Liver (tissue), 9 donors: Measurements from ENCODE around the gene TNS2. TPM values are rescaled to one million over a fixed set of nuclear protein-coding genes. Genes with fewer than 3 reads are reported as not detected.

Experiments
- DNase-seq: peaks from one replicate; pipeline ENCODE4 v3.0.0-alpha.2; 2017; ENCODE audit warnings: low spot score
- H3K27ac ChIP-seq, 2 donors: one replicate each; pipeline ENCODE4 v1.7.0; 2013; ENCODE audit warnings: inconsistent platforms in 2 of 2, low read length in 2 of 2, control low read depth in 1 of 2, low read depth in 1 of 2, mild to moderate bottlenecking in 1 of 2
- H3K27me3 ChIP-seq, 4 donors: one replicate each; pipeline versions ENCODE4 v1.6.1 to v1.7.0; 2013; ENCODE audit warnings: low read length in 3 of 4, inconsistent platforms in 1 of 4, mild to moderate bottlenecking in 1 of 4, moderate library complexity in 1 of 4; ENCODE audit not compliant: control insufficient read depth in 4 of 4, insufficient read depth in 4 of 4
- H3K36me3 ChIP-seq, 4 donors: one replicate each; pipeline versions ENCODE4 v1.6.1 to v1.7.0; 2013; ENCODE audit warnings: low read length in 3 of 4, mild to moderate bottlenecking in 3 of 4, low read depth in 1 of 4, moderate library complexity in 1 of 4; ENCODE audit not compliant: control insufficient read depth in 4 of 4, insufficient read depth in 3 of 4
- H3K4me1 ChIP-seq, 4 donors: one replicate each; pipeline versions ENCODE4 v1.6.1 to v1.7.0; 2013; ENCODE audit warnings: low read length in 3 of 4, mild to moderate bottlenecking in 3 of 4, moderate library complexity in 1 of 4; ENCODE audit not compliant: control insufficient read depth in 4 of 4, insufficient read depth in 4 of 4
- H3K4me3 ChIP-seq, 3 donors: one replicate each; pipeline versions ENCODE4 v1.6.1 to v1.7.0; 2013; ENCODE audit warnings: low read length in 3 of 3, control low read depth in 1 of 3, low read depth in 1 of 3, mild to moderate bottlenecking in 1 of 3
- H3K9ac ChIP-seq, 2 donors: one replicate each; pipeline ENCODE4 v1.7.0; 2013; ENCODE audit warnings: low read length in 2 of 2, mild to moderate bottlenecking in 2 of 2, moderate library complexity in 2 of 2, control low read depth in 1 of 2, low read depth in 1 of 2
- H3K9me3 ChIP-seq, 4 donors: one replicate each; pipeline versions ENCODE4 v1.6.1 to v1.7.0; 2013; ENCODE audit warnings: low read length in 3 of 4; ENCODE audit not compliant: control insufficient read depth in 4 of 4
- ATF3 ChIP-seq: IDR thresholded peaks from 2 replicates; pipeline ENCODE4 v1.6.1; 2016; ENCODE audit warnings: antibody characterized with exemption
- EGR1 ChIP-seq, 2 donors: IDR thresholded peaks; 2 replicates each; pipeline ENCODE4 v1.6.1; 2016 to 2018; ENCODE audit warnings: antibody characterized with exemption in 2 of 2, low read depth in 2 of 2
- FOXA1 ChIP-seq: IDR thresholded peaks from 2 replicates; pipeline ENCODE4 v1.6.1; 2016; ENCODE audit warnings: antibody characterized with exemption
- FOXA2 ChIP-seq: IDR thresholded peaks from 2 replicates; pipeline ENCODE4 v1.6.1; 2016; ENCODE audit warnings: antibody characterized with exemption
- GABPA ChIP-seq, 2 donors: IDR thresholded peaks in 1 of 2; conservative IDR thresholded peaks in 1 of 2; 2 replicates each; pipeline ENCODE4 v1.6.1; 2016; ENCODE audit warnings: antibody characterized with exemption in 2 of 2, mild to moderate bottlenecking in 1 of 2, moderate library complexity in 1 of 2
- HNF4A ChIP-seq, 2 donors: conservative IDR thresholded peaks; 2 replicates each; pipeline ENCODE4 v1.6.1; 2016; ENCODE audit warnings: antibody characterized with exemption in 2 of 2, mild to moderate bottlenecking in 2 of 2
- HNF4G ChIP-seq: IDR thresholded peaks from 2 replicates; pipeline ENCODE4 v1.6.1; 2016; ENCODE audit warnings: antibody characterized with exemption
- JUND ChIP-seq, 2 donors: IDR thresholded peaks; 2 replicates each; pipeline ENCODE4 v1.6.1; 2016; ENCODE audit warnings: antibody characterized with exemption in 2 of 2
- MAX ChIP-seq: IDR thresholded peaks from 2 replicates; pipeline ENCODE4 v1.6.1; 2016; ENCODE audit warnings: antibody characterized with exemption
- NR2F2 ChIP-seq: IDR thresholded peaks from 2 replicates; pipeline ENCODE4 v1.6.1; 2016; ENCODE audit warnings: antibody characterized with exemption
- RAD21 ChIP-seq, 2 donors: IDR thresholded peaks; 2 replicates each; pipeline ENCODE4 v1.6.1; 2016; ENCODE audit warnings: antibody characterized with exemption in 2 of 2, mild to moderate bottlenecking in 2 of 2
- RXRA ChIP-seq, 2 donors: IDR thresholded peaks; 2 replicates each; pipeline ENCODE4 v1.6.1; 2017 to 2018; ENCODE audit warnings: antibody characterized with exemption in 2 of 2, mild to moderate bottlenecking in 1 of 2
- SP1 ChIP-seq: IDR thresholded peaks from 2 replicates; pipeline ENCODE4 v1.6.1; 2018; ENCODE audit warnings: antibody characterized with exemption, mild to moderate bottlenecking
- TAF1 ChIP-seq: conservative IDR thresholded peaks from 2 replicates; pipeline ENCODE4 v1.6.1; 2016; ENCODE audit warnings: antibody characterized with exemption, mild to moderate bottlenecking
- YY1 ChIP-seq: IDR thresholded peaks from 2 replicates; pipeline ENCODE4 v1.6.1; 2016; ENCODE audit warnings: antibody characterized with exemption, mild to moderate bottlenecking
- WGBS: extraction: QIAGEN DNeasy Blood & Tissue Kit; methylation state at CpG from one replicate; pipeline ENCODE4 v1.1.7; 2013; 5-methylcytosine and 5-hydroxymethylcytosine counted together
- polyA plus RNA-seq, 2 donors: library from polyadenylated mRNA; stranded (reverse) in 1 of 2; unstranded in 1 of 2; fragments of 200-250 nt in 1 of 2; fragments of >200 nt in 1 of 2; fragmentation: Nextera tagmentation in 1 of 2; extraction: Ambion mirVana in 1 of 2; gene quantifications; one replicate each; pipeline versions ENCODE4 v1.2.1 to v1.2.3, GENCODE V29; 2013 to 2015
- total RNA-seq, 2 donors: library from RNA; depleted of rRNA; stranded (reverse); fragments of >200 nt; gene quantifications; one replicate each; pipeline ENCODE4 v1.2.3, GENCODE V29; 2014
- TF ChIP-seq, protein P1 (sequence below): fragments of 150-350 bp; IDR thresholded peaks from 2 replicates; pipeline ENCODE4 v1.5.1; 2017; ENCODE audit warnings: improper control_type of control experiment, low read depth, low read length; ENCODE audit not compliant: missing input control
- TF ChIP-seq, protein P2 (sequence below): IDR thresholded peaks from 2 replicates; pipeline ENCODE4 v1.6.1; 2016; ENCODE audit warnings: antibody characterized with exemption
- donor health status: healthy.
- donor health status: healthy.
- donor health status: healthy.
- donor health status: healthy.
- donor health status: healthy.

Gene TNS2
- total and polyA plus RNA-seq, 4 donors, result 11.7 to 94.0 (median 46.0) TPM

- no peaks in the 10 kb centered on the region for H3K36me3 ChIP-seq
- H3K27ac ChIP-seq, result no peak overlapping the region
- no peak for TF ChIP-seq TAF1
- TF ChIP-seq RXRA (IDR thresholded peaks at IDR 0.05), result no peak
- no peak for TF ChIP-seq ATF3
- no peak for TF ChIP-seq YY1
- TF ChIP-seq EGR1 (IDR thresholded peaks at IDR 0.05; ENCODE audit: low read depth in 2 of 2), result no peak
- TF ChIP-seq MAX, result no peak
- TF ChIP-seq, protein P1, sequence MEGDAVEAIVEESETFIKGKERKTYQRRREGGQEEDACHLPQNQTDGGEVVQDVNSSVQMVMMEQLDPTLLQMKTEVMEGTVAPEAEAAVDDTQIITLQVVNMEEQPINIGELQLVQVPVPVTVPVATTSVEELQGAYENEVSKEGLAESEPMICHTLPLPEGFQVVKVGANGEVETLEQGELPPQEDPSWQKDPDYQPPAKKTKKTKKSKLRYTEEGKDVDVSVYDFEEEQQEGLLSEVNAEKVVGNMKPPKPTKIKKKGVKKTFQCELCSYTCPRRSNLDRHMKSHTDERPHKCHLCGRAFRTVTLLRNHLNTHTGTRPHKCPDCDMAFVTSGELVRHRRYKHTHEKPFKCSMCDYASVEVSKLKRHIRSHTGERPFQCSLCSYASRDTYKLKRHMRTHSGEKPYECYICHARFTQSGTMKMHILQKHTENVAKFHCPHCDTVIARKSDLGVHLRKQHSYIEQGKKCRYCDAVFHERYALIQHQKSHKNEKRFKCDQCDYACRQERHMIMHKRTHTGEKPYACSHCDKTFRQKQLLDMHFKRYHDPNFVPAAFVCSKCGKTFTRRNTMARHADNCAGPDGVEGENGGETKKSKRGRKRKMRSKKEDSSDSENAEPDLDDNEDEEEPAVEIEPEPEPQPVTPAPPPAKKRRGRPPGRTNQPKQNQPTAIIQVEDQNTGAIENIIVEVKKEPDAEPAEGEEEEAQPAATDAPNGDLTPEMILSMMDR, result no peak
- TF ChIP-seq HNF4A (conservative IDR thresholded peaks at IDR 0.05), result no peak
- no peak for TF ChIP-seq GABPA (IDR thresholded peaks at IDR 0.05 in 1 of 2, conservative IDR thresholded peaks at IDR 0.05 in 1 of 2)
- H3K4me1 ChIP-seq, result no peaks in the 10 kb centered on the region
- WGBS, result 95% methylated on average over 6 of the region's 6 CpGs
- H3K9me3 ChIP-seq, result no peaks in the 10 kb centered on the region
- no peak overlapping the region for H3K4me3 ChIP-seq
- H3K9ac ChIP-seq, result no peak overlapping the region
- no peaks in the 10 kb centered on the region for H3K27me3 ChIP-seq
- DNase-seq, result no peak
Measured at GRCh38 chr12:53090105-53090504, 40.2 kb downstream of the TNS2 start.

- no peak overlapping the region for H3K4me3 ChIP-seq
- H3K36me3 ChIP-seq, result no peaks in the 10 kb centered on the region
- no peak overlapping the region for H3K9ac ChIP-seq
- no peak for TF ChIP-seq RAD21 (IDR thresholded peaks at IDR 0.05)
- TF ChIP-seq HNF4G, result no peak
- TF ChIP-seq FOXA2, result no peak
- TF ChIP-seq EGR1 (IDR thresholded peaks at IDR 0.05; ENCODE audit: low read depth in 2 of 2), result no peak
- no peak for TF ChIP-seq JUND (IDR thresholded peaks at IDR 0.05)
- TF ChIP-seq HNF4A (conservative IDR thresholded peaks at IDR 0.05), result no peak
- no peak for TF ChIP-seq FOXA1
- TF ChIP-seq NR2F2, result no peak
- no peak for TF ChIP-seq GABPA (IDR thresholded peaks at IDR 0.05 in 1 of 2, conservative IDR thresholded peaks at IDR 0.05 in 1 of 2)
- TF ChIP-seq ATF3, result no peak
- TF ChIP-seq YY1, result no peak
- TF ChIP-seq RXRA (IDR thresholded peaks at IDR 0.05), result no peak
- no peaks in the 10 kb centered on the region for H3K9me3 ChIP-seq
- DNase-seq, result no peak
- H3K4me1 ChIP-seq, result no peaks in the 10 kb centered on the region
- WGBS, result 61% methylated on average over 2 of the region's 2 CpGs
- no peaks in the 10 kb centered on the region for H3K27me3 ChIP-seq
- H3K27ac ChIP-seq, result no peak overlapping the region
Measured at GRCh38 chr12:53090554-53090953, 40.7 kb downstream of the TNS2 start.

DNA sequence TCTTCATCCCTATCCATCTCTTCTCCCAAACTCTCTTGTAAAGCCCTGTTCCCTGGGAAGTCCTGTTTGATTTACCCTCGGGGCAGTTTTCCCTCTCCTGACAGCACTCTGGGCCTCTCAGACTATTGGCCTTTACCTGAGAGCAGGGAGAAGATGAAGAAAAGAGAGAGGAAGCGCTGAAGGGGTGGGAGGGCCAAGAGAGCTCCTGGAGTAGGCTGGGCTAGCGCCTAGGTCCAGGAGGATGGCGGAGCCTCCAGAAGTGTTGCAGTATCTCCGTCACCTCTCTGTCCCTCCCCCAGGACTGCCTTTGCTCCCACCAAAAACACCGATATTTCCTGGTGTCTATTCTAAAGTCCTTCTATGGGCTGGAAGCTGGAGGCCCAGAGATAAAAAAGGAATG is 41.9 kb downstream of the TNS2 start:
- Histone ChIP-seq H3K36me3 (no peaks in the 10 kb centered on the region), H3K4me3 (no peak overlapping the region), H3K27ac (no peak overlapping the region), H3K9me3 (no peaks in the 10 kb centered on the region), H3K9ac (no peak overlapping the region), H3K27me3 (no peaks in the 10 kb centered on the region), H3K4me1 (no peaks in the 10 kb centered on the region)
- TF ChIP-seq HNF4G, result no peak
- no peak for TF ChIP-seq RAD21 (IDR thresholded peaks at IDR 0.05)
- no peak for TF ChIP-seq HNF4A (conservative IDR thresholded peaks at IDR 0.05)
- TF ChIP-seq GABPA (IDR thresholded peaks at IDR 0.05 in 1 of 2, conservative IDR thresholded peaks at IDR 0.05 in 1 of 2), result no peak
- no peak for TF ChIP-seq JUND (IDR thresholded peaks at IDR 0.05)
- no peak for TF ChIP-seq FOXA1
- TF ChIP-seq ATF3, result no peak
- TF ChIP-seq, protein P2, sequence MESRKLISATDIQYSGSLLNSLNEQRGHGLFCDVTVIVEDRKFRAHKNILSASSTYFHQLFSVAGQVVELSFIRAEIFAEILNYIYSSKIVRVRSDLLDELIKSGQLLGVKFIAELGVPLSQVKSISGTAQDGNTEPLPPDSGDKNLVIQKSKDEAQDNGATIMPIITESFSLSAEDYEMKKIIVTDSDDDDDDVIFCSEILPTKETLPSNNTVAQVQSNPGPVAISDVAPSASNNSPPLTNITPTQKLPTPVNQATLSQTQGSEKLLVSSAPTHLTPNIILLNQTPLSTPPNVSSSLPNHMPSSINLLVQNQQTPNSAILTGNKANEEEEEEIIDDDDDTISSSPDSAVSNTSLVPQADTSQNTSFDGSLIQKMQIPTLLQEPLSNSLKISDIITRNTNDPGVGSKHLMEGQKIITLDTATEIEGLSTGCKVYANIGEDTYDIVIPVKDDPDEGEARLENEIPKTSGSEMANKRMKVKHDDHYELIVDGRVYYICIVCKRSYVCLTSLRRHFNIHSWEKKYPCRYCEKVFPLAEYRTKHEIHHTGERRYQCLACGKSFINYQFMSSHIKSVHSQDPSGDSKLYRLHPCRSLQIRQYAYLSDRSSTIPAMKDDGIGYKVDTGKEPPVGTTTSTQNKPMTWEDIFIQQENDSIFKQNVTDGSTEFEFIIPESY, result no peak
- TF ChIP-seq SP1, result no peak
- no peak for TF ChIP-seq RXRA (IDR thresholded peaks at IDR 0.05)
- TF ChIP-seq MAX, result no peak
- no peak for DNase-seq
- 90% methylated on average over 6 of the region's 6 CpGs for WGBS
